D341Med (cell line): ENCODE results near the gene RUSC1.
"Not testable (repeated sequence)": the region's sequence is repeated elsewhere in the genome, so short reads cannot be mapped to it uniquely, and the experiment has no call there.

Experiments
- DNase-seq: peaks from one replicate; pipeline ENCODE4 v3.0.0; 2012; ENCODE audit warnings: low spot score

Gene RUSC1

GRCh38 chr1:155320661-155321617 is at the start of gene RUSC1:
Gene RUSC1, plus strand, starts transcription at chr1:155320894. Its CDS starts 880 bp downstream, at chr1:155321774.
- no peak for DNase-seq

- peak; percentile 84 for DNase-seq
These were observed 48.0 kb upstream of the RUSC1 start for GRCh38 chr1:155272466-155273342.

GRCh38 chr1:155273343-155274245 is 47.1 kb upstream of the RUSC1 start, which contains the start of gene CLK2:
Gene CLK2, minus strand, starts transcription at chr1:155273504. Its CDS starts 2,527 bp downstream, at chr1:155270977.
- DNase-seq, result peak; percentile 98

- DNase-seq, result peak; percentile 99
These were observed 43.4 kb upstream of the RUSC1 start, which contains the start of gene HCN3 for GRCh38 chr1:155277070-155277901. Gene HCN3, plus strand, starts transcription at chr1:155277463. Its CDS starts 128 bp downstream, at chr1:155277591.

GRCh38 chr1:155277902-155278688 is 42.6 kb upstream of the RUSC1 start:
- peak; percentile 81 for DNase-seq

GRCh38 chr1:155278689-155279160 is 42.0 kb upstream of the RUSC1 start:
- no peak for DNase-seq

GRCh38 chr1:155279268-155279667 is 41.4 kb upstream of the RUSC1 start:
- DNase-seq, result no peak

- DNase-seq, result no peak
These were observed 38.1 kb upstream of the RUSC1 start for GRCh38 chr1:155282488-155283091.

GRCh38 chr1:155284476-155284875 is 36.2 kb upstream of the RUSC1 start:
- DNase-seq, result no peak

- no peak for DNase-seq
These were observed 35.6 kb upstream of the RUSC1 start for GRCh38 chr1:155285063-155285462.

GRCh38 chr1:155285631-155286044 is 35.1 kb upstream of the RUSC1 start:
- DNase-seq, result no peak

- DNase-seq, result no peak
These were observed 34.1 kb upstream of the RUSC1 start for GRCh38 chr1:155286544-155286943.

GRCh38 chr1:155287987-155288543 is 32.6 kb upstream of the RUSC1 start:
- no peak for DNase-seq

GRCh38 chr1:155291006-155291405 is 29.7 kb upstream of the RUSC1 start:
- DNase-seq, result not testable (repeated sequence)

- DNase-seq, result no peak
These were observed 27.5 kb upstream of the RUSC1 start for GRCh38 chr1:155293086-155293749.

- no peak for DNase-seq
These were observed 26.0 kb upstream of the RUSC1 start for GRCh38 chr1:155294520-155295182.

GRCh38 chr1:155295183-155295941 is 25.3 kb upstream of the RUSC1 start:
- DNase-seq, result no peak
